ENCODE data around the gene TAPBPL. TPM values are rescaled to one million over a fixed set of nuclear protein-coding genes. Genes with fewer than 3 reads are reported as not detected.
"Not testable (repeated sequence)": the region's sequence is repeated elsewhere in the genome, so short reads cannot be mapped to it uniquely, and the experiment has no call there.

TAPBPL gene
- total and polyA plus RNA-seq, 5 donors from 2014 or later, result 28.0 to 72.7 (median 45.6) TPM

GRCh38 chr12:6490673-6491072 lies 38.8 kb downstream of the TAPBPL start:
- H3K4me3 Mint-ChIP-seq, result peak overlapping the region in 2 of 4 donors; percentile 34 to 44
- not testable (repeated sequence) for H3K4me3 ChIP-seq (ENCODE audit: low read depth, low read length); H3K36me3 Mint-ChIP-seq; DNase-seq; H3K27ac ChIP-seq (ENCODE audit: insufficient read depth, low read length, poor library complexity, severe bottlenecking); H3K36me3 ChIP-seq (ENCODE audit: control insufficient read depth, insufficient read depth, low read length); H3K27me3 Mint-ChIP-seq; ATAC-seq (ENCODE audit: low read depth in 2 of 2); H3K9me3 ChIP-seq (ENCODE audit: control insufficient read depth in 2 of 2, low read length in 2 of 2); H3K27ac Mint-ChIP-seq; H3K9me3 Mint-ChIP-seq; H3K27me3 ChIP-seq (ENCODE audit: control insufficient read depth, insufficient read depth, low read length)
- H3K4me1 Mint-ChIP-seq, result peaks cover 8 to 29% (median 20%) of the 10 kb centered on the region in 4 donors
- H3K4me1 ChIP-seq (ENCODE audit: control insufficient read depth, insufficient read depth, low read length, poor library complexity, severe bottlenecking), result peaks cover 25% of the 10 kb centered on the region

- peak; percentile 91 to 98 (median 93) for DNase-seq
- peaks cover 5% of the 10 kb centered on the region for H3K27me3 Mint-ChIP-seq
- H3K36me3 Mint-ChIP-seq, result peaks cover 4% of the 10 kb centered on the region
- H3K27ac ChIP-seq (ENCODE audit: insufficient read depth, low read length, poor library complexity, severe bottlenecking), result peak within 1 kb of the TSS; percentile 92
- H3K27me3 ChIP-seq (ENCODE audit: control insufficient read depth, insufficient read depth, low read length), result no peaks in the 10 kb centered on the region
- H3K36me3 ChIP-seq (ENCODE audit: control insufficient read depth, insufficient read depth, low read length), result peaks cover 17% of the 10 kb centered on the region
- peaks cover 8 to 46% (median 27%) of the 10 kb centered on the region in 4 donors for H3K4me1 Mint-ChIP-seq
- H3K4me3 ChIP-seq (ENCODE audit: low read depth, low read length), result peak within 1 kb of the TSS; percentile 100
- H3K9me3 ChIP-seq (ENCODE audit: control insufficient read depth in 2 of 2, low read length in 2 of 2), result no peaks in the 10 kb centered on the region
- H3K4me1 ChIP-seq (ENCODE audit: control insufficient read depth, insufficient read depth, low read length, poor library complexity, severe bottlenecking), result peaks cover 30% of the 10 kb centered on the region
- peak; percentile 80 to 83 for ATAC-seq (ENCODE audit: low read depth in 2 of 2)
- peak within 1 kb of the TSS; percentile 93 to 99 (median 97) for H3K27ac Mint-ChIP-seq
- H3K9me3 Mint-ChIP-seq, result no peaks in the 10 kb centered on the region
- peak within 1 kb of the TSS; percentile 94 to 100 (median 97) for H3K4me3 Mint-ChIP-seq
Observed at GRCh38 chr12:6492838-6493496, 41.1 kb downstream of the TAPBPL start, which contains the start of gene MRPL51. MRPL51 (minus strand) TSS chr12:6493262; CDS start chr12:6493136, 126 bp downstream.

GRCh38 chr12:6493497-6494257 lies 41.8 kb downstream of the TAPBPL start, which contains the start of gene NCAPD2:
NCAPD2 (plus strand) TSS chr12:6494102; CDS start chr12:6495099, 997 bp downstream.
- peaks cover 17% of the 10 kb centered on the region for H3K36me3 ChIP-seq (ENCODE audit: control insufficient read depth, insufficient read depth, low read length)
- peak within 1 kb of the TSS; percentile 92 for H3K27ac ChIP-seq (ENCODE audit: insufficient read depth, low read length, poor library complexity, severe bottlenecking)
- Mint-ChIP-seq H3K27ac (peak within 1 kb of the TSS; percentile 93 to 99 (median 97)), H3K4me1 (peaks cover 8 to 50% (median 29%) of the 10 kb centered on the region in 4 donors), H3K36me3 (peaks cover 4% of the 10 kb centered on the region), H3K4me3 (peak within 1 kb of the TSS; percentile 94 to 100 (median 97)), H3K9me3 (no peaks in the 10 kb centered on the region), H3K27me3 (peaks cover 5% of the 10 kb centered on the region)
- ATAC-seq (ENCODE audit: low read depth in 2 of 2) (peak; percentile 85 to 87), DNase-seq (peak; percentile 94 to 99 (median 97))
- H3K4me3 ChIP-seq (ENCODE audit: low read depth, low read length), result peak within 1 kb of the TSS; percentile 100
- H3K27me3 ChIP-seq (ENCODE audit: control insufficient read depth, insufficient read depth, low read length), result no peaks in the 10 kb centered on the region
- H3K9me3 ChIP-seq (ENCODE audit: control insufficient read depth in 2 of 2, low read length in 2 of 2), result no peaks in the 10 kb centered on the region
- H3K4me1 ChIP-seq (ENCODE audit: control insufficient read depth, insufficient read depth, low read length, poor library complexity, severe bottlenecking), result peaks cover 30% of the 10 kb centered on the region

GRCh38 chr12:6494258-6494743 lies 42.5 kb downstream of the TAPBPL start:
- Histone ChIP-seq H3K36me3 (ENCODE audit: control insufficient read depth, insufficient read depth, low read length) (peaks cover 22% of the 10 kb centered on the region), H3K4me3 (ENCODE audit: low read depth, low read length) (peak overlapping the region; percentile 98), H3K27me3 (ENCODE audit: control insufficient read depth, insufficient read depth, low read length) (no peaks in the 10 kb centered on the region), H3K27ac (ENCODE audit: insufficient read depth, low read length, poor library complexity, severe bottlenecking) (peak overlapping the region; percentile 92), H3K9me3 (ENCODE audit: control insufficient read depth in 2 of 2, low read length in 2 of 2) (no peaks in the 10 kb centered on the region), H3K4me1 (ENCODE audit: control insufficient read depth, insufficient read depth, low read length, poor library complexity, severe bottlenecking) (peaks cover 30% of the 10 kb centered on the region)
- Mint-ChIP-seq H3K9me3 (no peaks in the 10 kb centered on the region), H3K36me3 (peaks cover 4% of the 10 kb centered on the region), H3K27ac (peak overlapping the region; percentile 93 to 95 (median 95)), H3K4me1 (peaks cover 8 to 50% (median 29%) of the 10 kb centered on the region in 4 donors), H3K27me3 (peaks cover 5% of the 10 kb centered on the region), H3K4me3 (peak overlapping the region; percentile 94 to 98 (median 97))
- peak; percentile 34 to 41 for ATAC-seq (ENCODE audit: low read depth in 2 of 2)
- DNase-seq, result no peak

- peaks cover 22% of the 10 kb centered on the region for H3K36me3 ChIP-seq (ENCODE audit: control insufficient read depth, insufficient read depth, low read length)
- peak overlapping the region; percentile 92 for H3K27ac ChIP-seq (ENCODE audit: insufficient read depth, low read length, poor library complexity, severe bottlenecking)
Observed at GRCh38 chr12:6494968-6495367, 43.1 kb downstream of the TAPBPL start.

GRCh38 chr12:6497291-6497690 lies 45.4 kb downstream of the TAPBPL start:
- ATAC-seq (ENCODE audit: low read depth in 2 of 2); H3K27ac ChIP-seq (ENCODE audit: insufficient read depth, low read length, poor library complexity, severe bottlenecking); H3K27me3 Mint-ChIP-seq; H3K27ac Mint-ChIP-seq; H3K9me3 ChIP-seq (ENCODE audit: control insufficient read depth in 2 of 2, low read length in 2 of 2); H3K9me3 Mint-ChIP-seq; DNase-seq; H3K27me3 ChIP-seq (ENCODE audit: control insufficient read depth, insufficient read depth, low read length); H3K4me3 ChIP-seq (ENCODE audit: low read depth, low read length); H3K36me3 Mint-ChIP-seq: not testable (repeated sequence)
- Histone ChIP-seq H3K36me3 (ENCODE audit: control insufficient read depth, insufficient read depth, low read length) (peaks cover 30% of the 10 kb centered on the region), H3K4me1 (ENCODE audit: control insufficient read depth, insufficient read depth, low read length, poor library complexity, severe bottlenecking) (peaks cover 28% of the 10 kb centered on the region)
- H3K4me1 Mint-ChIP-seq, result peaks cover 8 to 44% (median 27%) of the 10 kb centered on the region in 4 donors
- peak overlapping the region in 1 of 4 donors; percentile 42 for H3K4me3 Mint-ChIP-seq

More at GRCh38 chr12:6494968-6495367, 43.1 kb downstream of the TAPBPL start:
- Mint-ChIP-seq H3K27ac (peak overlapping the region; percentile 93 to 95 (median 95)), H3K4me1 (peaks cover 8 to 50% (median 29%) of the 10 kb centered on the region in 4 donors), H3K4me3 (peak overlapping the region; percentile 94 to 98 (median 97)), H3K36me3 (peaks cover 4% of the 10 kb centered on the region), H3K27me3 (peaks cover 5% of the 10 kb centered on the region), H3K9me3 (no peaks in the 10 kb centered on the region)
- Histone ChIP-seq H3K4me1 (ENCODE audit: control insufficient read depth, insufficient read depth, low read length, poor library complexity, severe bottlenecking) (peaks cover 30% of the 10 kb centered on the region), H3K27me3 (ENCODE audit: control insufficient read depth, insufficient read depth, low read length) (no peaks in the 10 kb centered on the region), H3K4me3 (ENCODE audit: low read depth, low read length) (peak overlapping the region; percentile 98), H3K9me3 (ENCODE audit: control insufficient read depth in 2 of 2, low read length in 2 of 2) (no peaks in the 10 kb centered on the region)
- DNase-seq, result no peak
- ATAC-seq (ENCODE audit: low read depth in 2 of 2), result no peak

- Mint-ChIP-seq H3K4me1 (peaks cover 1 to 23% (median 12%) of the 10 kb centered on the region in 4 donors), H3K9me3 (no peaks in the 10 kb centered on the region), H3K36me3 (peaks cover 3% of the 10 kb centered on the region), H3K27ac (no peak overlapping the region), H3K4me3 (no peak overlapping the region), H3K27me3 (no peaks in the 10 kb centered on the region)
- Histone ChIP-seq H3K4me3 (ENCODE audit: low read depth, low read length) (no peak overlapping the region), H3K36me3 (ENCODE audit: control insufficient read depth, insufficient read depth, low read length) (peaks cover 39% of the 10 kb centered on the region), H3K27me3 (ENCODE audit: control insufficient read depth, insufficient read depth, low read length) (no peaks in the 10 kb centered on the region), H3K27ac (ENCODE audit: insufficient read depth, low read length, poor library complexity, severe bottlenecking) (no peak overlapping the region), H3K9me3 (ENCODE audit: control insufficient read depth in 2 of 2, low read length in 2 of 2) (no peaks in the 10 kb centered on the region), H3K4me1 (ENCODE audit: control insufficient read depth, insufficient read depth, low read length, poor library complexity, severe bottlenecking) (peaks cover 8% of the 10 kb centered on the region)
- ATAC-seq (ENCODE audit: low read depth in 2 of 2) (no peak), DNase-seq (no peak)
Observed at GRCh38 chr12:6500466-6500865, 48.6 kb downstream of the TAPBPL start.
